Endothelial cell of umbilical vein (primary cell): ENCODE measurements around the gene EGLN1. TPM values are rescaled to one million over a fixed set of nuclear protein-coding genes. Genes with fewer than 3 reads are reported as not detected.

ENCODE experiments used
- BruUV-seq: library from RNA; stranded (reverse); fragments of 400-500 nt; replicated peaks from 2 replicates; lab custom pipeline; 2021; lab: Mats Ljungman, UMichigan
- CTCF ChIA-PET: fragments of 300-600, 350-600 bp; sonication (Branson Sonifier 250); formaldehyde crosslinking; loops from one replicate; lab custom pipeline; 2021; ENCODE audit warnings: antibody characterized with exemption, inconsistent platforms; lab: Charles Lee
- POLR2A ChIA-PET: fragments of 300-600, 350-600 bp; sonication (Branson Sonifier 250); formaldehyde crosslinking; loops from one replicate; lab custom pipeline; 2021; ENCODE audit warnings: antibody characterized with exemption, inconsistent platforms; lab: Charles Lee
- DNase-seq: peaks from one replicate; pipeline ENCODE4 v3.0.0-alpha.2; 2011; ENCODE audit warnings: low read depth, low spot score
- FAIRE-seq: peaks from 2 replicates; lab custom pipeline; 2011; peaks lifted over from hg19 to GRCh38; lab: Jason Lieb, UNC
- H2AFZ ChIP-seq: 2 replicates; pipeline ENCODE4 v1.6.0; 2012; ENCODE audit warnings: low read depth, low read length, control low read depth, inconsistent platforms
- H3K27ac ChIP-seq: 2 replicates; pipeline ENCODE4 v1.5.1; 2011; ENCODE audit warnings: low read depth, mild to moderate bottlenecking, control low read depth, low read length, moderate library complexity; ENCODE audit not compliant: insufficient read depth
- H3K27me3 ChIP-seq, 2 experiments: 2 replicates each; pipeline versions ENCODE4 v1.6.0 to v1.6.1; 2011; ENCODE audit warnings: low read length in 2 of 2, mixed read lengths in 1 of 2; ENCODE audit not compliant: control insufficient read depth in 2 of 2, insufficient read depth in 2 of 2
- H3K36me3 ChIP-seq, 2 experiments: 2 replicates in 1 of 2; 3 replicates in 1 of 2; pipeline ENCODE4 v1.5.1; 2011; ENCODE audit warnings: low read length in 2 of 2, mild to moderate bottlenecking in 1 of 2, moderate library complexity in 1 of 2; ENCODE audit not compliant: control insufficient read depth in 2 of 2, insufficient read depth in 2 of 2; ENCODE audit errors: extremely low read depth in 1 of 2
- H3K4me1 ChIP-seq: 3 replicates; pipeline ENCODE4 v1.5.1; 2011; ENCODE audit warnings: mild to moderate bottlenecking, low read length; ENCODE audit not compliant: control insufficient read depth, insufficient read depth; ENCODE audit errors: extremely low read depth
- H3K4me2 ChIP-seq: 2 replicates; pipeline ENCODE4 v1.6.1; 2011; ENCODE audit warnings: low read length, control low read depth, mixed read lengths; ENCODE audit not compliant: insufficient read depth
- H3K4me3 ChIP-seq, 3 experiments: fragments of 200-600 bp in 1 of 3; sonication (generic), shearing (Covaris generic) in 1 of 3; replicated peaks in 1 of 3; 2 replicates each; pipeline ENCODE4 v1.5.1; 2011 to 2016; ENCODE audit warnings: control low read depth in 3 of 3, low read length in 3 of 3, mild to moderate bottlenecking in 2 of 3, inconsistent platforms in 1 of 3, low read depth in 1 of 3, moderate library complexity in 1 of 3; ENCODE audit not compliant: insufficient read depth in 1 of 3
- H3K79me2 ChIP-seq: 2 replicates; pipeline ENCODE4 v1.6.0; 2012; ENCODE audit warnings: low read length, inconsistent platforms; ENCODE audit not compliant: control insufficient read depth, insufficient read depth
- H3K9ac ChIP-seq: replicated peaks from 2 replicates; pipeline ENCODE3; 2011; ENCODE audit warnings: low read length, control low read depth; ENCODE audit not compliant: insufficient read depth; ENCODE audit errors: extremely low read depth
- H3K9me1 ChIP-seq: replicated peaks from 3 replicates; pipeline ENCODE4 v1.6.0; 2011; ENCODE audit warnings: mild to moderate bottlenecking, low read length; ENCODE audit not compliant: control insufficient read depth, insufficient read depth; ENCODE audit errors: extremely low read depth
- H3K9me3 ChIP-seq: replicated peaks from 2 replicates; pipeline ENCODE4 v1.5.1; 2012; ENCODE audit warnings: low read length, inconsistent platforms; ENCODE audit not compliant: control insufficient read depth, insufficient read depth
- H4K20me1 ChIP-seq: replicated peaks from 2 replicates; pipeline ENCODE3; 2011; ENCODE audit warnings: mild to moderate bottlenecking, low read length; ENCODE audit not compliant: control insufficient read depth, insufficient read depth; ENCODE audit errors: extremely low read depth
- CTCF ChIP-seq, 2 donors: IDR thresholded peaks; 1 replicate in 1 of 2; 2 replicates in 1 of 2; pipeline ENCODE4 v1.5.1; 2011; ENCODE audit warnings: low read length in 2 of 2, mild to moderate bottlenecking in 2 of 2, moderate library complexity in 2 of 2, control low read depth in 1 of 2, inconsistent platforms in 1 of 2, low read depth in 1 of 2; ENCODE audit not compliant: insufficient read depth in 1 of 2; ENCODE audit errors: extremely low read depth in 1 of 2
- EZH2 ChIP-seq: IDR thresholded peaks from 2 replicates; pipeline ENCODE4 v1.6.1; 2012; ENCODE audit warnings: borderline replicate concordance, low read depth, mild to moderate bottlenecking, moderate library complexity, low read length, inconsistent platforms; ENCODE audit not compliant: severe bottlenecking
- FOS ChIP-seq: IDR thresholded peaks from 2 replicates; pipeline ENCODE4 v1.6.1; 2011; ENCODE audit warnings: mild to moderate bottlenecking, low read length, moderate library complexity, borderline replicate concordance; ENCODE audit not compliant: insufficient read depth
- GATA2 ChIP-seq: IDR thresholded peaks from 2 replicates; pipeline ENCODE4 v1.7.0; 2011; ENCODE audit warnings: low read depth, mild to moderate bottlenecking, moderate library complexity, mixed read lengths, low read length; ENCODE audit not compliant: insufficient read length, insufficient read depth
- JUN ChIP-seq: IDR thresholded peaks from 2 replicates; pipeline ENCODE4 v1.6.1; 2011; ENCODE audit warnings: borderline replicate concordance, low read depth; ENCODE audit not compliant: insufficient read length, insufficient read depth
- MAX ChIP-seq: IDR thresholded peaks from 2 replicates; pipeline ENCODE4 v1.6.1; 2011; ENCODE audit not compliant: insufficient read depth, insufficient read length
- MYC ChIP-seq: IDR thresholded peaks from one replicate; pipeline ENCODE4 v1.6.1; 2011; ENCODE audit warnings: mild to moderate bottlenecking, low read depth, low read length
- POLR2A ChIP-seq: IDR thresholded peaks from 2 replicates; pipeline ENCODE4 v1.6.1; 2012; ENCODE audit warnings: low read depth, mild to moderate bottlenecking, control low read depth, low read length
- POLR2AphosphoS5 ChIP-seq: IDR thresholded peaks from 2 replicates; pipeline ENCODE4 v1.6.1; 2012; ENCODE audit warnings: low read depth, mild to moderate bottlenecking, control low read depth, low read length, moderate library complexity; ENCODE audit not compliant: insufficient read depth
- dilution Hi-C: fragments of 300-500 bp; cut with MboI; formaldehyde crosslinking; loops from one replicate; pipeline ENCODE4 v1.15.0; 2019; ENCODE audit warnings: low sequenced_read_pairs; ENCODE audit not compliant: extremely low pct_ligation_motif_present
- intact Hi-C: fragments of 100-400 bp; cut with micrococcal nuclease; formaldehyde crosslinking; loops from one replicate; pipeline ENCODE4 v1.10.0; 2022
- polyA plus RNA-seq, 4 experiments: library from polyadenylated mRNA; depleted of rRNA in 3 of 4; stranded (reverse) in 3 of 4; unstranded in 1 of 4; fragments of >200 nt; gene quantifications; 2 replicates each; pipeline versions ENCODE4 v1.2.1 to v1.2.3, GENCODE V29; 2011 to 2012; ENCODE audit warnings: missing spikeins in 1 of 4
- total RNA-seq: library from RNA; stranded (reverse); gene quantifications from 2 replicates; pipeline ENCODE4 v1.2.3, GENCODE V29; 2021

EGLN1 gene
- total and polyA plus RNA-seq, 2 donors (not counting 3 experiments of a cell fraction or from before 2014, with no cell fraction given), result 13.7 to 38.1 TPM

- no peak overlapping the region for H3K9ac ChIP-seq
- intact Hi-C loops, result no loop called here
- ChIA-PET POLR2A (no interaction called here), CTCF (interaction anchor here (0.9 to 1.8 kb wide), 6 partner anchors 15 to 249 kb away, joined by 3 to 8 read pairs (median 4); partner anchors contain the start of genes EXOC8 and SPRTN)
- H2AFZ ChIP-seq, result no peak overlapping the region
- H4K20me1 ChIP-seq, result no peaks in the 10 kb centered on the region
- peak overlapping the region; percentile 14 for H3K27ac ChIP-seq
- H3K27me3 ChIP-seq, result no peaks in the 10 kb centered on the region
- H3K4me3 ChIP-seq, result no peak overlapping the region
- H3K4me1 ChIP-seq, result peaks cover 22% of the 10 kb centered on the region
- H3K4me2 ChIP-seq, result no peak overlapping the region
- FAIRE-seq (no peak), DNase-seq (peak; percentile 43)
- peaks cover 0 to 4% of the 10 kb centered on the region in 2 experiments for H3K36me3 ChIP-seq
- no peaks in the 10 kb centered on the region for H3K9me3 ChIP-seq
- no peak for TF ChIP-seq MYC
- TF ChIP-seq FOS, result no peak
- TF ChIP-seq MAX, result no peak
- TF ChIP-seq CTCF (IDR thresholded peaks at IDR 0.05; ENCODE audit: extremely low read depth in 1 of 2, insufficient read depth in 1 of 2, low read depth in 1 of 2, low read length in 2 of 2), result no peak
- TF ChIP-seq EZH2, result no peak
- no peak for TF ChIP-seq POLR2A
- no peak for TF ChIP-seq GATA2
- no peak for TF ChIP-seq JUN
- no peak for TF ChIP-seq POLR2AphosphoS5
- no peaks in the 10 kb centered on the region for H3K79me2 ChIP-seq
- no peaks in the 10 kb centered on the region for H3K9me1 ChIP-seq
- BruUV-seq, result no TSS peak
- dilution Hi-C loops, result no loop called here
These were observed 67.6 kb downstream of the EGLN1 start for GRCh38 chr1:231354330-231355020.
